A549 (cell line): ENCODE measurements around the gene BAG5. TPM values are rescaled to one million over a fixed set of nuclear protein-coding genes. Genes with fewer than 3 reads are reported as not detected.

ENCODE experiments used
- ATAC-seq, 2 experiments: fragments of 200-7000 bp in 1 of 2; fragments of >200 bp in 1 of 2; cut with Nextera tagmentation in 1 of 2; cut with Tn5 transposase in 1 of 2; 3 replicates each; pipeline versions ENCODE4 v1.8.0 to v1.9.1; 2018 to 2020; ENCODE audit warnings: mild to moderate bottlenecking in 1 of 2, moderate library complexity in 1 of 2
- CTCF ChIA-PET: fragments of 300-600 bp; sonication (Branson Sonifier 250); formaldehyde crosslinking; extraction: SDS; loops from one replicate; lab custom pipeline; 2021; ENCODE audit warnings: antibody characterized with exemption, inconsistent platforms; lab: Yijun Ruan, JAX
- POLR2A ChIA-PET: fragments of 350-600 bp; formaldehyde crosslinking; extraction: SDS; loops from one replicate; lab custom pipeline; 2021; ENCODE audit warnings: antibody characterized with exemption, inconsistent platforms; lab: Yijun Ruan, JAX
- DNase-seq, 2 experiments: peaks; one replicate each; pipeline versions ENCODE4 v3.0.0 to v3.0.0-alpha.2; 2011 to 2016; ENCODE audit warnings: low read depth in 1 of 2, low spot score in 1 of 2
- FAIRE-seq: peaks from 2 replicates; lab custom pipeline; 2011; peaks lifted over from hg19 to GRCh38; lab: Jason Lieb, UNC
- H3K27ac ChIP-seq, 2 experiments: fragments of >200 bp; sonication (Bioruptor Twin); formaldehyde crosslinking; 3 replicates each; pipeline ENCODE4 v1.5.1; 2016 to 2017
- H3K4me1 ChIP-seq: fragments of >200 bp; sonication (Bioruptor Twin); formaldehyde crosslinking; 3 replicates; pipeline ENCODE4 v1.6.1; 2016
- H3K4me2 ChIP-seq: fragments of >200 bp; sonication (Bioruptor Twin); formaldehyde crosslinking; 3 replicates; pipeline ENCODE4 v1.6.1; 2016
- H3K4me3 ChIP-seq: fragments of >200 bp; sonication (Bioruptor Twin); formaldehyde crosslinking; 3 replicates; pipeline ENCODE4 v1.5.1; 2016
- H3K9me3 ChIP-seq: fragments of >200 bp; sonication (Bioruptor Twin); formaldehyde crosslinking; 3 replicates; pipeline ENCODE4 v1.6.1; 2016
- BHLHE40 ChIP-seq: IDR thresholded peaks from 2 replicates; pipeline ENCODE4 v1.6.1; 2012; ENCODE audit warnings: low read depth, low read length, inconsistent platforms
- CBX8 ChIP-seq: fragments of 200-600 bp; sonication (generic); IDR thresholded peaks from 2 replicates; pipeline ENCODE4 v1.6.1; 2016
- CEBPB ChIP-seq, 2 experiments: fragments of >200 bp in 1 of 2; sonication (Bioruptor Twin) in 1 of 2; formaldehyde crosslinking in 1 of 2; IDR thresholded peaks; 2 replicates each; pipeline ENCODE4 v1.6.1; 2012 to 2016
- EHMT2 ChIP-seq: fragments of 200-600 bp; sonication (generic); IDR thresholded peaks from 2 replicates; pipeline ENCODE4 v1.6.1; 2016; ENCODE audit warnings: antibody characterized with exemption, low read depth, mild to moderate bottlenecking, moderate library complexity
- FOXS1 ChIP-seq: fragments of 250-450 bp; sonication (Bioruptor Pico); IDR thresholded peaks from 2 replicates; pipeline ENCODE4 v1.5.0; 2020; ENCODE audit warnings: mild to moderate bottlenecking, moderate library complexity
- HOXA7 ChIP-seq: fragments of 250-450 bp; sonication (Bioruptor Pico); IDR thresholded peaks from 2 replicates; pipeline ENCODE4 v1.5.0; 2020; ENCODE audit warnings: mild to moderate bottlenecking, moderate library complexity
- HOXB13 ChIP-seq: fragments of 250-450 bp; sonication (Bioruptor Pico); IDR thresholded peaks from 2 replicates; pipeline ENCODE4 v1.5.0; 2020; ENCODE audit warnings: low read depth, mild to moderate bottlenecking, moderate library complexity
- JUN ChIP-seq, 2 experiments: fragments of >200 bp; sonication (Bioruptor Twin); formaldehyde crosslinking; IDR thresholded peaks; 2 replicates in 1 of 2; 3 replicates in 1 of 2; pipeline ENCODE4 v1.6.1; 2016 to 2017
- KDM5A ChIP-seq: fragments of 200-600 bp; sonication (generic); IDR thresholded peaks from 2 replicates; pipeline ENCODE4 v1.6.1; 2016; ENCODE audit warnings: antibody characterized with exemption, mild to moderate bottlenecking
- MAZ ChIP-seq: fragments of 150-350 bp; IDR thresholded peaks from 2 replicates; pipeline ENCODE4 v1.6.1; 2014; ENCODE audit warnings: antibody characterized with exemption, low read depth, low read length, borderline replicate concordance
- NPAS2 ChIP-seq: fragments of 250-450 bp; sonication (Bioruptor Pico); IDR thresholded peaks from 2 replicates; pipeline ENCODE4 v1.8.0; 2022; ENCODE audit warnings: mild to moderate bottlenecking, moderate library complexity, borderline replicate concordance
- PHF8 ChIP-seq: fragments of 200-600 bp; sonication (generic); IDR thresholded peaks from 2 replicates; pipeline ENCODE4 v1.6.1; 2016; ENCODE audit warnings: low read depth, mild to moderate bottlenecking, antibody characterized with exemption, moderate library complexity, borderline replicate concordance
- POLR2A ChIP-seq: IDR thresholded peaks from 2 replicates; pipeline ENCODE4 v1.6.1; 2012; ENCODE audit warnings: mild to moderate bottlenecking, low read length
- RAD21 ChIP-seq, 2 experiments: fragments of >200 bp in 1 of 2; sonication (Bioruptor Twin) in 1 of 2; formaldehyde crosslinking in 1 of 2; IDR thresholded peaks in 1 of 2; conservative IDR thresholded peaks in 1 of 2; 2 replicates in 1 of 2; 3 replicates in 1 of 2; pipeline ENCODE4 v1.6.1; 2012 to 2018; ENCODE audit warnings: inconsistent platforms in 1 of 2
- RARB ChIP-seq: fragments of 250-450 bp; sonication (Bioruptor Pico); IDR thresholded peaks from 2 replicates; pipeline ENCODE4 v1.8.0; 2021; ENCODE audit warnings: mild to moderate bottlenecking, moderate library complexity
- RFX5 ChIP-seq: fragments of 450-650 bp; IDR thresholded peaks from 2 replicates; pipeline ENCODE4 v1.7.1; 2014; ENCODE audit warnings: antibody characterized with exemption, mild to moderate bottlenecking, moderate library complexity
- SMC3 ChIP-seq: fragments of >200 bp; sonication (Bioruptor Twin); formaldehyde crosslinking; IDR thresholded peaks from 3 replicates; pipeline ENCODE4 v1.6.1; 2018; ENCODE audit warnings: inconsistent platforms
- TP53 ChIP-seq: fragments of 250-450 bp; sonication (Bioruptor Pico); IDR thresholded peaks from 2 replicates; pipeline ENCODE4 v1.5.0; 2021; ENCODE audit warnings: mild to moderate bottlenecking, moderate library complexity
- ZSCAN20 ChIP-seq: fragments of 250-450 bp; sonication (Bioruptor Pico); IDR thresholded peaks from 2 replicates; pipeline ENCODE4 v1.8.0; 2022; ENCODE audit warnings: mild to moderate bottlenecking, moderate library complexity
- WGBS: methylation state at CpG from one replicate; pipeline ENCODE4 v1.1.6; 2017; ENCODE audit errors: missing lambda C conversion rate; 5-methylcytosine and 5-hydroxymethylcytosine counted together
- polyA plus RNA-seq, 4 experiments: library from polyadenylated mRNA; depleted of rRNA in 3 of 4; stranded (reverse); fragments of >200 nt; fragmentation: RNase III in 1 of 4; extraction: RNeasy Plus Mini Kit Qiagen cat#74134 plus additional on column Dnase treatment in 1 of 4; gene quantifications; 2 replicates in 3 of 4; 3 replicates in 1 of 4; pipeline ENCODE4 v1.2.3, GENCODE V29; 2011 to 2017
- TF ChIP-seq, protein P1 (sequence below): IDR thresholded peaks from 2 replicates; pipeline ENCODE4 v1.6.1; 2012
- TF ChIP-seq, protein P2 (sequence below): IDR thresholded peaks from 2 replicates; pipeline ENCODE4 v1.6.1; 2012; ENCODE audit warnings: low read depth, borderline replicate concordance
- TF ChIP-seq, protein P3 (sequence below): fragments of >200 bp; sonication (Bioruptor Twin); formaldehyde crosslinking; IDR thresholded peaks from 3 replicates; pipeline ENCODE4 v1.6.1; 2016
- TF ChIP-seq, protein P4 (sequence below): fragments of 250-450 bp; sonication (Bioruptor Pico); IDR thresholded peaks from 2 replicates; pipeline ENCODE4 v1.5.0; 2020; ENCODE audit warnings: low read depth, mild to moderate bottlenecking, moderate library complexity
- TF ChIP-seq, protein P5 (sequence below): fragments of 200-600 bp; sonication (generic); IDR thresholded peaks from 2 replicates; pipeline ENCODE4 v1.6.1; 2016; ENCODE audit warnings: antibody characterized with exemption, mild to moderate bottlenecking, moderate library complexity
- TF ChIP-seq, protein P6 (sequence below): fragments of >200 bp; sonication (Bioruptor Twin); formaldehyde crosslinking; IDR thresholded peaks from 2 replicates; pipeline ENCODE4 v1.6.1; 2016
- TF ChIP-seq, protein P7 (sequence below): IDR thresholded peaks from 2 replicates; pipeline ENCODE4 v1.6.1; 2012

Gene BAG5
- polyA plus RNA-seq, 2 of the 4 experiments (the other 2 are of a cell fraction): 20.8 to 24.8 TPM

DNA sequence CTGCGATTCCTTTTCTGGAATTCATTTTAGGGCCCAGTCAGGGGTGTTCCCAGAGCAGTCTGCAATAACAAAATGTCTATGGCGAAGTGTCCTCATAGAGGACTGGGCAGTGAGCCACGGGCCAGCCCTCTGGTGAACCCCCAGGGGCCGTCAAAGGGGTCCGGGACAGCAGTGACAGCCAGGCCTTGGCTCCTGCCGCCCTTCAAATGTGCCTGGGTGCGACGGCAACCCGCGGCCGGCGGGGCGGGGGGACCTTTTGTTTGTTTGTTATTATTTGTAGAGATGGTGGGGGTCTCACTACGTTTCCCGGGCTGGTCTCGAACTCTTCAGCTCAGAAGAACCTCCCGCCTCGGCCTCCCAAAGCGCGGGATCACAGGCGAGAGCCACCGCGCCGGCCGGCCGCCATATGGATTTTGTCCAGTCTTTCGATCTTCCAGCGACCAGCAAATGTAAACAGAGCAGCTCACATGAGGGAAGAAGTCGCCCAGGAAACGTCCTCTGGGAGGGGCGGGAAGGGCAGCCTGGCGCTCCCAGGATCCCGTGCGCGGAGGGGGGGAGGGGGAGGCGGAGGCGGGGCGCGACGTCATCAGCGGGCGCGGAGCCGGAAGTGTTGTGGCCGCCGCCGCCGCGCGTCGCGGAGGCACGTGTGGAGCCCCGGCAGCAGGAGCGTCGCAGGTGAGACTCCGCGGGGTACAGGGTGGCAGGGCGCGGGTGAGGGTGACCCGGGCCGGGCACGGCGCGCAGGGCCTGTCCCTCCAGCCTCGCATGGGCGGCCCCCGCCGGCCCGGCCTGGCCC, 33.7 kb downstream of the BAG5 start, which contains the start of gene TRMT61A:
Gene TRMT61A (plus strand): TSS at position 610 of the 796 bp plus-strand sequence. CDS start 783 bp downstream, outside the sequence.
- Histone ChIP-seq H3K4me2 (peak within 1 kb of the TSS; percentile 99), H3K9me3 (no peaks in the 10 kb centered on the region), H3K4me3 (peak within 1 kb of the TSS; percentile 100), H3K4me1 (peaks cover 50% of the 10 kb centered on the region), H3K27ac (peak within 1 kb of the TSS; percentile 94 to 97)
- peak; percentile 62 to 79 for ATAC-seq
- 3% methylated on average over 37 of the region's 70 CpGs for WGBS
- FAIRE-seq: no peak
- peak; percentile 89 to 95 for DNase-seq
- TF ChIP-seq JUN (IDR thresholded peaks at IDR 0.05): peak; percentile 41 to 94; a peak in 3 of 5 replicates
- TF ChIP-seq HOXA7: no peak
- TF ChIP-seq POLR2A: peak; percentile 82
- peak; percentile 85 for TF ChIP-seq BHLHE40
- TF ChIP-seq, protein P1, sequence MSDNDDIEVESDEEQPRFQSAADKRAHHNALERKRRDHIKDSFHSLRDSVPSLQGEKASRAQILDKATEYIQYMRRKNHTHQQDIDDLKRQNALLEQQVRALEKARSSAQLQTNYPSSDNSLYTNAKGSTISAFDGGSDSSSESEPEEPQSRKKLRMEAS: peak; percentile 97
- TF ChIP-seq RAD21 (conservative IDR thresholded peaks at IDR 0.05 in 1 of 2, IDR thresholded peaks at IDR 0.05 in 1 of 2): no peak
- TF ChIP-seq, protein P2, sequence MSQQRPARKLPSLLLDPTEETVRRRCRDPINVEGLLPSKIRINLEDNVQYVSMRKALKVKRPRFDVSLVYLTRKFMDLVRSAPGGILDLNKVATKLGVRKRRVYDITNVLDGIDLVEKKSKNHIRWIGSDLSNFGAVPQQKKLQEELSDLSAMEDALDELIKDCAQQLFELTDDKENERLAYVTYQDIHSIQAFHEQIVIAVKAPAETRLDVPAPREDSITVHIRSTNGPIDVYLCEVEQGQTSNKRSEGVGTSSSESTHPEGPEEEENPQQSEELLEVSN: peak; percentile 79
- TF ChIP-seq, protein P3, sequence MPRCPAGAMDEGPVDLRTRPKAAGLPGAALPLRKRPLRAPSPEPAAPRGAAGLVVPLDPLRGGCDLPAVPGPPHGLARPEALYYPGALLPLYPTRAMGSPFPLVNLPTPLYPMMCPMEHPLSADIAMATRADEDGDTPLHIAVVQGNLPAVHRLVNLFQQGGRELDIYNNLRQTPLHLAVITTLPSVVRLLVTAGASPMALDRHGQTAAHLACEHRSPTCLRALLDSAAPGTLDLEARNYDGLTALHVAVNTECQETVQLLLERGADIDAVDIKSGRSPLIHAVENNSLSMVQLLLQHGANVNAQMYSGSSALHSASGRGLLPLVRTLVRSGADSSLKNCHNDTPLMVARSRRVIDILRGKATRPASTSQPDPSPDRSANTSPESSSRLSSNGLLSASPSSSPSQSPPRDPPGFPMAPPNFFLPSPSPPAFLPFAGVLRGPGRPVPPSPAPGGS: no peak
- TF ChIP-seq KDM5A: no peak; the same call in 1 of the 2 replicates
- peak; percentile 56; the same call in 1 of the 2 replicates for TF ChIP-seq PHF8
- CTCF ChIA-PET: interaction anchor here (0.6 to 28.8 kb wide), 7 partner anchors 10 to 423 kb away, joined by 3 to 489 read pairs (median 6); partner anchors contain the start of gene CKB
- POLR2A ChIA-PET: interaction anchor here (0.6 to 3.1 kb wide), 6 partner anchors 10 to 91 kb away, joined by 3 to 22 read pairs (median 4); partner anchors contain the start of gene BAG5

DNA sequence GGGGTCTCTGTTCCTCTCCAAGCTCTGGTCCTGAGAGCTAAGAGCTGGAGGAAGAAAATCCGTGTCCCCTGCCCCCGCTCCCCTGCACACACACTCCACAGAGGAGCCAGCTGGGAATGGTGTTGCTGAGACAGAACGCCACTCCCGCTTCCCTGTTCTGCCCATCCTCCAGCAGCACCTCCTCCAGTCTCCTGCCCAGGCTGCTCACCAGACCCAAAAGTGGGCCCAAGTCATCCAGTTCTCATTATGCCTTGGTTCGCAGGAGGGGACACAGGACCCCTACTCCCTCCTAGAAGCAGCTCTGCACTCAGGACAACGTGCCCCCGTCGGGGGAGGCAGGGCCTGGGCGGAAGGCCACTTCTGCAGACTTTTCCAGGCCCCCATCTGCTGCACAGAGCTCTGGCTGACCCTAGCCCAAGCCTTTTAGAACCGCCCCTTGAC, 34.3 kb downstream of the BAG5 start:
- Histone ChIP-seq H3K4me2 (peak overlapping the region; percentile 99), H3K4me1 (peaks cover 51% of the 10 kb centered on the region), H3K9me3 (no peaks in the 10 kb centered on the region), H3K27ac (peak overlapping the region; percentile 94 to 97), H3K4me3 (peak overlapping the region; percentile 100)
- DNase-seq (no peak), ATAC-seq (peak; percentile 22 to 49; a peak in 3 of 6 replicates), FAIRE-seq (no peak)
- WGBS: 48% methylated on average over 10 of the region's 10 CpGs
- POLR2A ChIA-PET: interaction anchor here (0.6 to 3.1 kb wide), 6 partner anchors 9 to 85 kb away, joined by 3 to 22 read pairs (median 4); partner anchors contain the start of gene BAG5
- CTCF ChIA-PET: interaction anchor here (0.6 to 28.8 kb wide), 8 partner anchors 9 to 283 kb away, joined by 3 to 489 read pairs (median 5); partner anchors contain the start of gene CKB
- TF ChIP-seq SMC3 (no peak), CBX8 (no peak), RFX5 (no peak), FOXS1 (CRISPR knock-in tag) (no peak), TP53 (CRISPR knock-in tag) (no peak), HOXA7 (no peak), HOXB13 (CRISPR knock-in tag) (no peak), NPAS2 (no peak), CEBPB (IDR thresholded peaks at IDR 0.05) (no peak), RARB (CRISPR knock-in tag) (no peak), MAZ (no peak), EHMT2 (no peak), ZSCAN20 (CRISPR knock-in tag) (no peak), JUN (IDR thresholded peaks at IDR 0.05) (no peak)
- TF ChIP-seq, protein P4, sequence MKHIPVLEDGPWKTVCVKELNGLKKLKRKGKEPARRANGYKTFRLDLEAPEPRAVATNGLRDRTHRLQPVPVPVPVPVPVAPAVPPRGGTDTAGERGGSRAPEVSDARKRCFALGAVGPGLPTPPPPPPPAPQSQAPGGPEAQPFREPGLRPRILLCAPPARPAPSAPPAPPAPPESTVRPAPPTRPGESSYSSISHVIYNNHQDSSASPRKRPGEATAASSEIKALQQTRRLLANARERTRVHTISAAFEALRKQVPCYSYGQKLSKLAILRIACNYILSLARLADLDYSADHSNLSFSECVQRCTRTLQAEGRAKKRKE (CRISPR knock-in tag): no peak
- TF ChIP-seq, protein P1: no peak
- TF ChIP-seq, protein P5, sequence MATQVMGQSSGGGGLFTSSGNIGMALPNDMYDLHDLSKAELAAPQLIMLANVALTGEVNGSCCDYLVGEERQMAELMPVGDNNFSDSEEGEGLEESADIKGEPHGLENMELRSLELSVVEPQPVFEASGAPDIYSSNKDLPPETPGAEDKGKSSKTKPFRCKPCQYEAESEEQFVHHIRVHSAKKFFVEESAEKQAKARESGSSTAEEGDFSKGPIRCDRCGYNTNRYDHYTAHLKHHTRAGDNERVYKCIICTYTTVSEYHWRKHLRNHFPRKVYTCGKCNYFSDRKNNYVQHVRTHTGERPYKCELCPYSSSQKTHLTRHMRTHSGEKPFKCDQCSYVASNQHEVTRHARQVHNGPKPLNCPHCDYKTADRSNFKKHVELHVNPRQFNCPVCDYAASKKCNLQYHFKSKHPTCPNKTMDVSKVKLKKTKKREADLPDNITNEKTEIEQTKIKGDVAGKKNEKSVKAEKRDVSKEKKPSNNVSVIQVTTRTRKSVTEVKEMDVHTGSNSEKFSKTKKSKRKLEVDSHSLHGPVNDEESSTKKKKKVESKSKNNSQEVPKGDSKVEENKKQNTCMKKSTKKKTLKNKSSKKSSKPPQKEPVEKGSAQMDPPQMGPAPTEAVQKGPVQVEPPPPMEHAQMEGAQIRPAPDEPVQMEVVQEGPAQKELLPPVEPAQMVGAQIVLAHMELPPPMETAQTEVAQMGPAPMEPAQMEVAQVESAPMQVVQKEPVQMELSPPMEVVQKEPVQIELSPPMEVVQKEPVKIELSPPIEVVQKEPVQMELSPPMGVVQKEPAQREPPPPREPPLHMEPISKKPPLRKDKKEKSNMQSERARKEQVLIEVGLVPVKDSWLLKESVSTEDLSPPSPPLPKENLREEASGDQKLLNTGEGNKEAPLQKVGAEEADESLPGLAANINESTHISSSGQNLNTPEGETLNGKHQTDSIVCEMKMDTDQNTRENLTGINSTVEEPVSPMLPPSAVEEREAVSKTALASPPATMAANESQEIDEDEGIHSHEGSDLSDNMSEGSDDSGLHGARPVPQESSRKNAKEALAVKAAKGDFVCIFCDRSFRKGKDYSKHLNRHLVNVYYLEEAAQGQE: no peak
- TF ChIP-seq, protein P6, sequence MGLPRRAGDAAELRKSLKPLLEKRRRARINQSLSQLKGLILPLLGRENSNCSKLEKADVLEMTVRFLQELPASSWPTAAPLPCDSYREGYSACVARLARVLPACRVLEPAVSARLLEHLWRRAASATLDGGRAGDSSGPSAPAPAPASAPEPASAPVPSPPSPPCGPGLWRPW: no peak
- TF ChIP-seq, protein P7, sequence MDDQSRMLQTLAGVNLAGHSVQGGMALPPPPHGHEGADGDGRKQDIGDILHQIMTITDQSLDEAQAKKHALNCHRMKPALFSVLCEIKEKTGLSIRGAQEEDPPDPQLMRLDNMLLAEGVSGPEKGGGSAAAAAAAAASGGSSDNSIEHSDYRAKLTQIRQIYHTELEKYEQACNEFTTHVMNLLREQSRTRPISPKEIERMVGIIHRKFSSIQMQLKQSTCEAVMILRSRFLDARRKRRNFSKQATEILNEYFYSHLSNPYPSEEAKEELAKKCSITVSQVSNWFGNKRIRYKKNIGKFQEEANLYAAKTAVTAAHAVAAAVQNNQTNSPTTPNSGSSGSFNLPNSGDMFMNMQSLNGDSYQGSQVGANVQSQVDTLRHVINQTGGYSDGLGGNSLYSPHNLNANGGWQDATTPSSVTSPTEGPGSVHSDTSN: no peak
